Fibroblast of skin of right quadriceps (primary cell): Measurements from ENCODE around the gene FXYD4.
"Not testable (repeated sequence)": the region's sequence is repeated elsewhere in the genome, so short reads cannot be mapped to it uniquely, and the experiment has no call there.

Experiments
- DNase-seq: peaks from one replicate; pipeline ENCODE4 v3.0.0-alpha.2; 2013

The FXYD4 gene

GRCh38 chr10:43421944-43422343, 50.5 kb downstream of the FXYD4 start:
- not testable (repeated sequence) for DNase-seq

GRCh38 chr10:43424416-43424815, 53.0 kb downstream of the FXYD4 start:
- no peak for DNase-seq
